HEK293 (cell line): Measurements from ENCODE around the gene PIGP.
A peak's percentile ranks its signal among the peaks of the same experiment; 100 is the strongest.

Experiments
- CTCF ChIA-PET: fragments of 350-600 bp; formaldehyde crosslinking; extraction: SDS; loops from one replicate; lab custom pipeline; 2021; ENCODE audit warnings: antibody characterized with exemption; lab: Yijun Ruan, JAX
- POLR2A ChIA-PET: fragments of 300-600 bp; formaldehyde crosslinking; extraction: SDS; loops from one replicate; lab custom pipeline; 2020; ENCODE audit warnings: antibody characterized with exemption, inconsistent platforms; lab: Yijun Ruan, JAX
- H3K27ac ChIP-seq: fragments of 200-500 bp; sonication (Bioruptor generic); 2 replicates; pipeline ENCODE4 v1.5.1; 2014; ENCODE audit warnings: low read depth, low read length, control low read depth, inconsistent platforms; ENCODE audit errors: extremely low read depth
- H3K36me3 ChIP-seq, 2 experiments: fragments of 200-500 bp in 1 of 2; sonication (Bioruptor generic) in 1 of 2; 1 replicate in 1 of 2; 2 replicates in 1 of 2; pipeline ENCODE4 v1.5.1; 2014 to 2017; ENCODE audit warnings: inconsistent platforms in 2 of 2, low read length in 2 of 2; ENCODE audit not compliant: control insufficient read depth in 2 of 2, insufficient read depth in 1 of 2
- H3K4me1 ChIP-seq: fragments of 200-500 bp; sonication (Bioruptor generic); 2 replicates; pipeline ENCODE4 v1.5.1; 2014; ENCODE audit warnings: mild to moderate bottlenecking, low read length, inconsistent platforms; ENCODE audit not compliant: control insufficient read depth, insufficient read depth
- H3K4me3 ChIP-seq: 2 replicates; pipeline ENCODE4 v1.5.1; 2011; ENCODE audit warnings: low read depth, mild to moderate bottlenecking, control low read depth, low read length, moderate library complexity
- H3K9me3 ChIP-seq: fragments of 200-500 bp; sonication (Bioruptor generic); 2 replicates; pipeline ENCODE4 v1.5.1; 2014; ENCODE audit warnings: low read depth, low read length, inconsistent platforms; ENCODE audit not compliant: control insufficient read depth, insufficient read depth
- HOXA7 ChIP-seq: sonication (generic); formaldehyde crosslinking; IDR thresholded peaks from 2 replicates; pipeline ENCODE4 v1.8.1; 2022; ENCODE audit warnings: missing genetic modification reagents, borderline replicate concordance
- KLF16 ChIP-seq: fragments of 450-650 bp; formaldehyde crosslinking; IDR thresholded peaks from 2 replicates; pipeline ENCODE4 v1.5.1; 2017; ENCODE audit warnings: missing biosample characterization, missing genetic modification characterization
- KLF7 ChIP-seq: fragments of 450-650 bp; formaldehyde crosslinking; IDR thresholded peaks from 2 replicates; pipeline ENCODE4 v1.5.1; 2016; ENCODE audit warnings: missing biosample characterization, missing genetic modification characterization, borderline replicate concordance
- RBAK ChIP-seq: fragments of 450-650 bp; formaldehyde crosslinking; IDR thresholded peaks from 2 replicates; pipeline ENCODE4 v1.5.1; 2016; ENCODE audit warnings: missing biosample characterization, missing genetic modification characterization
- SETDB1 ChIP-seq: IDR thresholded peaks from one replicate; pipeline ENCODE4 v1.6.1; 2017; ENCODE audit warnings: mild to moderate bottlenecking, low read length, moderate library complexity, mixed read lengths; ENCODE audit not compliant: insufficient read length
- WT1 ChIP-seq: fragments of 450-650 bp; formaldehyde crosslinking; IDR thresholded peaks from 2 replicates; pipeline ENCODE4 v1.5.1; 2016; ENCODE audit warnings: missing biosample characterization, missing genetic modification characterization
- ZBTB1 ChIP-seq: fragments of 450-650 bp; formaldehyde crosslinking; IDR thresholded peaks from 2 replicates; pipeline ENCODE4 v1.5.1; 2016; ENCODE audit warnings: missing biosample characterization, missing genetic modification characterization
- ZBTB48 ChIP-seq: fragments of 450-650 bp; formaldehyde crosslinking; IDR thresholded peaks from 2 replicates; pipeline ENCODE4 v1.5.1; 2016; ENCODE audit warnings: missing biosample characterization, missing genetic modification characterization
- ZIC2 ChIP-seq: fragments of 450-650 bp; formaldehyde crosslinking; IDR thresholded peaks from 2 replicates; pipeline ENCODE4 v1.5.1; 2016; ENCODE audit warnings: missing biosample characterization, missing genetic modification characterization
- ZNF155 ChIP-seq: fragments of 450-650 bp; formaldehyde crosslinking; IDR thresholded peaks from 2 replicates; pipeline ENCODE4 v1.5.1; 2016; ENCODE audit warnings: missing biosample characterization, missing genetic modification characterization
- ZNF239 ChIP-seq: fragments of 450-650 bp; formaldehyde crosslinking; IDR thresholded peaks from 2 replicates; pipeline ENCODE4 v1.5.1; 2016; ENCODE audit warnings: missing biosample characterization, missing genetic modification characterization
- ZNF341 ChIP-seq: fragments of 450-650 bp; formaldehyde crosslinking; IDR thresholded peaks from 2 replicates; pipeline ENCODE4; 2016; ENCODE audit warnings: low read depth, missing biosample characterization, missing genetic modification characterization
- ZNF37A ChIP-seq: fragments of 450-650 bp; IDR thresholded peaks from 2 replicates; pipeline ENCODE4 v1.5.1; 2018; ENCODE audit warnings: missing biosample characterization, missing genetic modification characterization
- ZNF416 ChIP-seq: fragments of 450-650 bp; formaldehyde crosslinking; IDR thresholded peaks from 2 replicates; pipeline ENCODE4 v1.5.1; 2016; ENCODE audit warnings: missing biosample characterization, missing genetic modification characterization
- ZNF521 ChIP-seq: fragments of 450-650 bp; formaldehyde crosslinking; IDR thresholded peaks from 2 replicates; pipeline ENCODE4 v1.5.1; 2017; ENCODE audit warnings: missing biosample characterization, mild to moderate bottlenecking, missing genetic modification characterization
- ZNF792 ChIP-seq: fragments of 450-650 bp; formaldehyde crosslinking; IDR thresholded peaks from 2 replicates; pipeline ENCODE4 v1.5.1; 2016; ENCODE audit warnings: missing biosample characterization, missing genetic modification characterization
- ZNF830 ChIP-seq: fragments of 450-650 bp; IDR thresholded peaks from 2 replicates; pipeline ENCODE4 v1.5.0; 2018; ENCODE audit warnings: missing biosample characterization, missing genetic modification characterization, low read depth, mild to moderate bottlenecking, moderate library complexity
- TF ChIP-seq, protein P1 (sequence below): fragments of 450-650 bp; formaldehyde crosslinking; conservative IDR thresholded peaks from 2 replicates; pipeline ENCODE4 v1.5.1; 2016; ENCODE audit warnings: low read depth, missing biosample characterization, missing genetic modification characterization
- TF ChIP-seq, protein P2 (sequence below): fragments of 450-650 bp; formaldehyde crosslinking; IDR thresholded peaks from 2 replicates; pipeline ENCODE4 v1.5.1; 2016; ENCODE audit warnings: missing biosample characterization, missing genetic modification characterization
- TF ChIP-seq, protein P3 (sequence below): fragments of 450-650 bp; formaldehyde crosslinking; IDR thresholded peaks from 2 replicates; pipeline ENCODE4 v1.5.1; 2016; ENCODE audit warnings: missing biosample characterization, missing genetic modification characterization
- TF ChIP-seq, protein P4 (sequence below): fragments of 450-650 bp; formaldehyde crosslinking; conservative IDR thresholded peaks from 2 replicates; pipeline ENCODE4 v1.5.1; 2016; ENCODE audit warnings: low read depth, missing biosample characterization, missing genetic modification characterization
- TF ChIP-seq, protein P5 (sequence below): fragments of 450-650 bp; IDR thresholded peaks from 2 replicates; pipeline ENCODE4 v1.5.1; 2018; ENCODE audit warnings: missing biosample characterization, mild to moderate bottlenecking, missing genetic modification characterization

The PIGP gene

DNA sequence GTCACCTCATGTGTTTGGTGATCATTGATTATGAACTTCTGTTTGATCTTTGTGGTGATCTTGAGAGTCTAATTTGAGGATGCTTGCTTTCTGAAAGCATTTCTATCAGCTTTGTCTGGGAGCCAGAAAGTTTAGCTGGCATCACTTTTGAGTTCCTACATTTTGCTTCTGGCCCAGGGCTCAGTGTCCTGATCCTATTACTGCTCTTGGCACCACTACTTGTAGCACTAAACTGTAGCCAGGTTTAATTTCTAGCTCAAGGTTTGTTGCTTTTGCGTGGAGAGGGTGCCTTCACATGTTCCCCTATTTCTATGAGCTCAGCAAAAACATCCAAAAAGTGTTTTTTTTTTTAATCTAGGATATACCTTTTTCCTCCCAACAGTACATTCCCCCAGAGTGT is 9.5 kb upstream of the PIGP start:
- ChIA-PET CTCF (interaction anchor here (0.7 to 2.2 kb wide), 5 partner anchors 10 to 106 kb away, joined by 3 to 10 read pairs (median 4); no protein-coding TSS in a partner anchor), POLR2A (no interaction called here)
- no peaks in the 10 kb centered on the region for H3K36me3 ChIP-seq
- no peaks in the 10 kb centered on the region; the same call in 1 of the 2 replicates for H3K9me3 ChIP-seq
- no peak overlapping the region for H3K4me3 ChIP-seq
- TF ChIP-seq ZNF830 (tag by site-specific recombination) (no peak), KLF7 (no peak), ZNF37A (tag by site-specific recombination) (no peak), RBAK (tag by site-specific recombination) (no peak), ZNF155 (tag by site-specific recombination) (no peak), KLF16 (no peak), ZNF341 (tag by site-specific recombination) (no peak), ZNF416 (tag by site-specific recombination) (no peak), ZBTB48 (no peak), ZBTB1 (tag by site-specific recombination) (no peak), ZNF792 (tag by site-specific recombination) (no peak), ZNF521 (no peak)
- TF ChIP-seq, protein P1, sequence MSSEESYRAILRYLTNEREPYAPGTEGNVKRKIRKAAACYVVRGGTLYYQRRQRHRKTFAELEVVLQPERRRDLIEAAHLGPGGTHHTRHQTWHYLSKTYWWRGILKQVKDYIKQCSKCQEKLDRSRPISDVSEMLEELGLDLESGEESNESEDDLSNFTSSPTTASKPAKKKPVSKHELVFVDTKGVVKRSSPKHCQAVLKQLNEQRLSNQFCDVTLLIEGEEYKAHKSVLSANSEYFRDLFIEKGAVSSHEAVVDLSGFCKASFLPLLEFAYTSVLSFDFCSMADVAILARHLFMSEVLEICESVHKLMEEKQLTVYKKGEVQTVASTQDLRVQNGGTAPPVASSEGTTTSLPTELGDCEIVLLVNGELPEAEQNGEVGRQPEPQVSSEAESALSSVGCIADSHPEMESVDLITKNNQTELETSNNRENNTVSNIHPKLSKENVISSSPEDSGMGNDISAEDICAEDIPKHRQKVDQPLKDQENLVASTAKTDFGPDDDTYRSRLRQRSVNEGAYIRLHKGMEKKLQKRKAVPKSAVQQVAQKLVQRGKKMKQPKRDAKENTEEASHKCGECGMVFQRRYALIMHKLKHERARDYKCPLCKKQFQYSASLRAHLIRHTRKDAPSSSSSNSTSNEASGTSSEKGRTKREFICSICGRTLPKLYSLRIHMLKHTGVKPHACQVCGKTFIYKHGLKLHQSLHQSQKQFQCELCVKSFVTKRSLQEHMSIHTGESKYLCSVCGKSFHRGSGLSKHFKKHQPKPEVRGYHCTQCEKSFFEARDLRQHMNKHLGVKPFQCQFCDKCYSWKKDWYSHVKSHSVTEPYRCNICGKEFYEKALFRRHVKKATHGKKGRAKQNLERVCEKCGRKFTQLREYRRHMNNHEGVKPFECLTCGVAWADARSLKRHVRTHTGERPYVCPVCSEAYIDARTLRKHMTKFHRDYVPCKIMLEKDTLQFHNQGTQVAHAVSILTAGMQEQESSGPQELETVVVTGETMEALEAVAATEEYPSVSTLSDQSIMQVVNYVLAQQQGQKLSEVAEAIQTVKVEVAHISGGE, result no peak
- TF ChIP-seq, protein P2, sequence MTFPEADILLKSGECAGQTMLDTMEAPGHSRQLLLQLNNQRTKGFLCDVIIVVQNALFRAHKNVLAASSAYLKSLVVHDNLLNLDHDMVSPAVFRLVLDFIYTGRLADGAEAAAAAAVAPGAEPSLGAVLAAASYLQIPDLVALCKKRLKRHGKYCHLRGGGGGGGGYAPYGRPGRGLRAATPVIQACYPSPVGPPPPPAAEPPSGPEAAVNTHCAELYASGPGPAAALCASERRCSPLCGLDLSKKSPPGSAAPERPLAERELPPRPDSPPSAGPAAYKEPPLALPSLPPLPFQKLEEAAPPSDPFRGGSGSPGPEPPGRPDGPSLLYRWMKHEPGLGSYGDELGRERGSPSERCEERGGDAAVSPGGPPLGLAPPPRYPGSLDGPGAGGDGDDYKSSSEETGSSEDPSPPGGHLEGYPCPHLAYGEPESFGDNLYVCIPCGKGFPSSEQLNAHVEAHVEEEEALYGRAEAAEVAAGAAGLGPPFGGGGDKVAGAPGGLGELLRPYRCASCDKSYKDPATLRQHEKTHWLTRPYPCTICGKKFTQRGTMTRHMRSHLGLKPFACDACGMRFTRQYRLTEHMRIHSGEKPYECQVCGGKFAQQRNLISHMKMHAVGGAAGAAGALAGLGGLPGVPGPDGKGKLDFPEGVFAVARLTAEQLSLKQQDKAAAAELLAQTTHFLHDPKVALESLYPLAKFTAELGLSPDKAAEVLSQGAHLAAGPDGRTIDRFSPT (tag by site-specific recombination), result no peak
- H3K4me1 ChIP-seq, result no peaks in the 10 kb centered on the region
- H3K27ac ChIP-seq, result no peak overlapping the region

DNA sequence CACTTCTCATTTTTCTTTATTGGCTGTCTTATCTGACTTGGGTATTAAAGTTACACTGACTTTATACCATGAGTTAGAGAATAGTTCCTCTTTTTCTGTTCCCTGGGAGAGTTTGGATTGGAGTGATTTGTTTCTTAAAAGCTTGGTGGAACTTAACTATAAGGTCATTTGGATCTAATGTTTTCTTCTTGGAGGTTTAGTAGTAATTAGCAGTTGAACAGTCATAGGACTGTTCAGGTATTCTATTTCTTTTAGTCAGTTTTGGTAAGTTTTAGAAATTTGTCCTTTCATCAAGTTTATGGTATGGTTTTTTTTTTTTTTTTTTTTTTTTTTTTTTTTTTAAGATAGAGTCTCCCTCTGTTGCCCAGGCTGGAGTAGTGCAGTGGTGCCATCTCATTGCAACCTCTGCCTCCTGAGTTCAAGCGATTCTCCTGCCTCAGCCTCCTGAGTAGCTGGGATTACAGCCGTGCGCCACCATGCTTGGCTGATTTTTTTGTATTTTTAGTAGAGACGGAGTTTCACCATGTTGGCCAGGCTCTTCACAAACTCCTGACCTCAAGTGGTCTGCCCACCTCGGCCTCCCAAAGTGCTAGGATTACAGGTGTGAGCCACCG is 6.4 kb upstream of the PIGP start:
- POLR2A ChIA-PET, result no interaction called here
- no peak overlapping the region for H3K27ac ChIP-seq
- H3K36me3 ChIP-seq, result no peaks in the 10 kb centered on the region
- H3K9me3 ChIP-seq, result no peaks in the 10 kb centered on the region; the same call in 1 of the 2 replicates
- CTCF ChIA-PET, result interaction anchor here (0.6 to 2.5 kb wide), 5 partner anchors 9 to 486 kb away, joined by 3 to 10 read pairs (median 4); no protein-coding TSS in a partner anchor
- H3K4me3 ChIP-seq, result no peak overlapping the region
- no peaks in the 10 kb centered on the region for H3K4me1 ChIP-seq
- no peak for TF ChIP-seq ZBTB48
- TF ChIP-seq HOXA7 (CRISPR knock-in tag), result no peak
- TF ChIP-seq SETDB1, result peak; percentile 75
- TF ChIP-seq, protein P3, sequence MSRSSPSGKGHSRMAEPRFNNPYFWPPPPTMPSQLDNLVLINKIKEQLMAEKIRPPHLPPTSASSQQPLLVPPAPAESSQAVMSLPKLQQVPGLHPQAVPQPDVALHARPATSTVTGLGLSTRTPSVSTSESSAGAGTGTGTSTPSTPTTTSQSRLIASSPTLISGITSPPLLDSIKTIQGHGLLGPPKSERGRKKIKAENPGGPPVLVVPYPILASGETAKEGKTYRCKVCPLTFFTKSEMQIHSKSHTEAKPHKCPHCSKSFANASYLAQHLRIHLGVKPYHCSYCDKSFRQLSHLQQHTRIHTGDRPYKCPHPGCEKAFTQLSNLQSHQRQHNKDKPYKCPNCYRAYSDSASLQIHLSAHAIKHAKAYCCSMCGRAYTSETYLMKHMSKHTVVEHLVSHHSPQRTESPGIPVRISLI, result peak; percentile 73; the same call in 1 of the 2 replicates
- TF ChIP-seq, protein P4, sequence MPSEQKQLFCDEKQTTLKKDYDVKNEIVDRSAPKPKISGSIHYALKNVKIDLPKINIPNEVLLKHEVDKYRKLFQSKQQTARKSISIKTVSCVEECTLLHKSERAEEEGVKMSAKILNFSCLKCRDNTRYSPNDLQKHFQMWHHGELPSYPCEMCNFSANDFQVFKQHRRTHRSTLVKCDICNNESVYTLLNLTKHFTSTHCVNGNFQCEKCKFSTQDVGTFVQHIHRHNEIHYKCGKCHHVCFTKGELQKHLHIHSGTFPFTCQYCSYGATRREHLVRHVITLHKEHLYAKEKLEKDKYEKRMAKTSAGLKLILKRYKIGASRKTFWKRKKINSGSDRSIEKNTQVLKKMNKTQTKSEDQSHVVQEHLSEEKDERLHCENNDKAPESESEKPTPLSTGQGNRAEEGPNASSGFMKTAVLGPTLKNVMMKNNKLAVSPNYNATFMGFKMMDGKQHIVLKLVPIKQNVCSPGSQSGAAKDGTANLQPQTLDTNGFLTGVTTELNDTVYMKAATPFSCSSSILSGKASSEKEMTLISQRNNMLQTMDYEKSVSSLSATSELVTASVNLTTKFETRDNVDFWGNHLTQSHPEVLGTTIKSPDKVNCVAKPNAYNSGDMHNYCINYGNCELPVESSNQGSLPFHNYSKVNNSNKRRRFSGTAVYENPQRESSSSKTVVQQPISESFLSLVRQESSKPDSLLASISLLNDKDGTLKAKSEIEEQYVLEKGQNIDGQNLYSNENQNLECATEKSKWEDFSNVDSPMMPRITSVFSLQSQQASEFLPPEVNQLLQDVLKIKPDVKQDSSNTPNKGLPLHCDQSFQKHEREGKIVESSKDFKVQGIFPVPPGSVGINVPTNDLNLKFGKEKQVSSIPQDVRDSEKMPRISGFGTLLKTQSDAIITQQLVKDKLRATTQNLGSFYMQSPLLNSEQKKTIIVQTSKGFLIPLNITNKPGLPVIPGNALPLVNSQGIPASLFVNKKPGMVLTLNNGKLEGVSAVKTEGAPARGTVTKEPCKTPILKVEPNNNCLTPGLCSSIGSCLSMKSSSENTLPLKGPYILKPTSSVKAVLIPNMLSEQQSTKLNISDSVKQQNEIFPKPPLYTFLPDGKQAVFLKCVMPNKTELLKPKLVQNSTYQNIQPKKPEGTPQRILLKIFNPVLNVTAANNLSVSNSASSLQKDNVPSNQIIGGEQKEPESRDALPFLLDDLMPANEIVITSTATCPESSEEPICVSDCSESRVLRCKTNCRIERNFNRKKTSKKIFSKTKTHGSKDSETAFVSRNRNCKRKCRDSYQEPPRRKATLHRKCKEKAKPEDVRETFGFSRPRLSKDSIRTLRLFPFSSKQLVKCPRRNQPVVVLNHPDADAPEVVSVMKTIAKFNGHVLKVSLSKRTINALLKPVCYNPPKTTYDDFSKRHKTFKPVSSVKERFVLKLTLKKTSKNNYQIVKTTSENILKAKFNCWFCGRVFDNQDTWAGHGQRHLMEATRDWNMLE (tag by site-specific recombination), result 0 out of 2 replicates have a peak, but pooled peaks have one; percentile 17
- no peak for TF ChIP-seq ZNF239 (tag by site-specific recombination)
- TF ChIP-seq, protein P5, sequence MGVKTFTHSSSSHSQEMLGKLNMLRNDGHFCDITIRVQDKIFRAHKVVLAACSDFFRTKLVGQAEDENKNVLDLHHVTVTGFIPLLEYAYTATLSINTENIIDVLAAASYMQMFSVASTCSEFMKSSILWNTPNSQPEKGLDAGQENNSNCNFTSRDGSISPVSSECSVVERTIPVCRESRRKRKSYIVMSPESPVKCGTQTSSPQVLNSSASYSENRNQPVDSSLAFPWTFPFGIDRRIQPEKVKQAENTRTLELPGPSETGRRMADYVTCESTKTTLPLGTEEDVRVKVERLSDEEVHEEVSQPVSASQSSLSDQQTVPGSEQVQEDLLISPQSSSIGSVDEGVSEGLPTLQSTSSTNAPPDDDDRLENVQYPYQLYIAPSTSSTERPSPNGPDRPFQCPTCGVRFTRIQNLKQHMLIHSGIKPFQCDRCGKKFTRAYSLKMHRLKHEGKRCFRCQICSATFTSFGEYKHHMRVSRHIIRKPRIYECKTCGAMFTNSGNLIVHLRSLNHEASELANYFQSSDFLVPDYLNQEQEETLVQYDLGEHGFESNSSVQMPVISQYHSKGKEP, result no peak
- no peak for TF ChIP-seq WT1 (tag by site-specific recombination)
- no peak for TF ChIP-seq ZIC2 (tag by site-specific recombination)
